Body of pancreas (tissue), 4 donors: Measurements from ENCODE around the gene AFF3. TPM values are rescaled to one million over a fixed set of nuclear protein-coding genes. Genes with fewer than 3 reads are reported as not detected.

Source experiments
- ATAC-seq: fragments of 150-250 bp; one replicate; pipeline ENCODE4 v1.9.1; 2016
- DNase-seq, 4 donors: peaks; one replicate each; pipeline ENCODE4 v3.0.0-alpha.2; 2019
- H3K27ac ChIP-seq, 4 donors: fragments of 200-600 bp; sonication (generic); 1 replicate in 3 of 4; 2 replicates in 1 of 4; pipeline versions ENCODE4 v1.5.1 to v1.6.1; 2016 to 2019; ENCODE audit warnings: mild to moderate bottlenecking in 1 of 4, mixed read lengths in 1 of 4, moderate library complexity in 1 of 4
- H3K27me3 ChIP-seq, 2 donors: fragments of 200-600 bp; sonication (generic); one replicate each; pipeline ENCODE4 v1.6.0; 2016; ENCODE audit warnings: mild to moderate bottlenecking in 1 of 2
- H3K36me3 ChIP-seq, 2 donors: fragments of 200-600 bp; sonication (generic); replicated peaks in 1 of 2; 2 replicates each; pipeline ENCODE4 v1.5.1; 2016; ENCODE audit warnings: low read depth in 2 of 2; ENCODE audit not compliant: insufficient read depth in 1 of 2
- H3K4me1 ChIP-seq: fragments of 200-600 bp; sonication (generic); one replicate; pipeline ENCODE4 v1.6.0; 2016
- H3K4me3 ChIP-seq, 2 donors: fragments of 200-600 bp; sonication (generic); 1 replicate in 1 of 2; 2 replicates in 1 of 2; pipeline ENCODE4 v1.5.1; 2016 to 2019
- H3K9me3 ChIP-seq, 3 donors: fragments of 200-600 bp; sonication (generic); 1 replicate in 2 of 3; 2 replicates in 1 of 3; pipeline ENCODE4 v1.5.1; 2016
- CTCF ChIP-seq, 7 experiments: fragments of 450-650 bp in 4 of 7; fragments of 200-600 bp in 3 of 7; sonication (generic) in 3 of 7; IDR thresholded peaks; one replicate each; pipeline ENCODE4 v1.5.1; 2016 to 2019; ENCODE audit warnings: antibody characterized with exemption in 7 of 7
- POLR2A ChIP-seq, 3 donors: fragments of 450-650 bp; IDR thresholded peaks; one replicate each; pipeline ENCODE4 v1.6.1; 2016; ENCODE audit warnings: antibody characterized with exemption in 3 of 3, mild to moderate bottlenecking in 2 of 3
- WGBS, 2 donors: methylation state at CpG; one replicate each; pipeline ENCODE4 v1.1.5; 2017; 5-methylcytosine and 5-hydroxymethylcytosine counted together
- intact Hi-C: fragments of 100-400 bp; cut with DNase I; formaldehyde crosslinking; loops from one replicate; pipeline ENCODE4 v1.15.1; 2023
- total RNA-seq, 2 donors: library from RNA; depleted of rRNA; stranded (reverse); fragments of >200 nt; gene quantifications; one replicate each; pipeline ENCODE4 v1.1.0, GENCODE V29; 2016

The AFF3 gene
- total RNA-seq, 2 donors from 2014 or later = 0.52 to 0.99 TPM

GRCh38 chr2:100141906-100142305 lies 484 bp downstream of the AFF3 start:
- intact Hi-C loops = no loop called here
- ATAC-seq = no peak
- WGBS, 2 donors = 77 to 80% methylated on average over 3 of the region's 3 CpGs
- no peak overlapping the region for H3K4me3 ChIP-seq
- no peak overlapping the region for H3K27ac ChIP-seq
- H3K27me3 ChIP-seq = no peaks in the 10 kb centered on the region
- H3K36me3 ChIP-seq = no peaks in the 10 kb centered on the region
- no peak for TF ChIP-seq CTCF (IDR thresholded peaks at IDR 0.05)
- no peak for TF ChIP-seq POLR2A (IDR thresholded peaks at IDR 0.05)
- no peaks in the 10 kb centered on the region for H3K9me3 ChIP-seq
- H3K4me1 ChIP-seq = no peaks in the 10 kb centered on the region
- no peak for DNase-seq

GRCh38 chr2:100140582-100140981 lies 1.8 kb downstream of the AFF3 start:
- TF ChIP-seq POLR2A (IDR thresholded peaks at IDR 0.05) (no peak), CTCF (IDR thresholded peaks at IDR 0.05) (no peak)
- 78 to 94% methylated on average over 3 of the region's 3 CpGs for WGBS, 2 donors
- Histone ChIP-seq H3K4me3 (no peak overlapping the region), H3K4me1 (no peaks in the 10 kb centered on the region), H3K36me3 (no peaks in the 10 kb centered on the region), H3K9me3 (no peaks in the 10 kb centered on the region), H3K27ac (no peak overlapping the region), H3K27me3 (no peaks in the 10 kb centered on the region)
- intact Hi-C loops = no loop called here
- ATAC-seq (no peak), DNase-seq (peak in 1 of 4 donors; percentile 17)

- DNase-seq (no peak), ATAC-seq (no peak)
- intact Hi-C loops = no loop called here
- WGBS, 2 donors = 57 to 59% methylated on average over 5 of the region's 5 CpGs
- H3K9me3 ChIP-seq = no peaks in the 10 kb centered on the region
- H3K4me1 ChIP-seq = no peaks in the 10 kb centered on the region
- no peak overlapping the region for H3K4me3 ChIP-seq
- H3K36me3 ChIP-seq = no peaks in the 10 kb centered on the region
- no peaks in the 10 kb centered on the region for H3K27me3 ChIP-seq
- H3K27ac ChIP-seq = no peak overlapping the region
- TF ChIP-seq POLR2A (IDR thresholded peaks at IDR 0.05) (no peak), CTCF (IDR thresholded peaks at IDR 0.05) (no peak)
Observed at GRCh38 chr2:100137866-100138570, 4.4 kb downstream of the AFF3 start.

- Histone ChIP-seq H3K27ac (no peak overlapping the region), H3K4me3 (no peak overlapping the region), H3K36me3 (no peaks in the 10 kb centered on the region), H3K27me3 (no peaks in the 10 kb centered on the region), H3K4me1 (no peaks in the 10 kb centered on the region), H3K9me3 (no peaks in the 10 kb centered on the region)
- 70 to 72% methylated on average over 3 to 5 of the region's 5 CpGs for WGBS, 2 donors
- DNase-seq = no peak
- intact Hi-C loops = no loop called here
- TF ChIP-seq CTCF (IDR thresholded peaks at IDR 0.05) = no peak
- no peak for ATAC-seq
Observed at GRCh38 chr2:100137318-100137717, 5.1 kb downstream of the AFF3 start.

GRCh38 chr2:100136310-100136709 lies 6.1 kb downstream of the AFF3 start:
- no peaks in the 10 kb centered on the region for H3K9me3 ChIP-seq
- H3K27me3 ChIP-seq = no peaks in the 10 kb centered on the region
- 69 to 83% methylated on average over 4 of the region's 4 CpGs for WGBS, 2 donors
- no peak overlapping the region for H3K27ac ChIP-seq
- no peaks in the 10 kb centered on the region for H3K36me3 ChIP-seq
- H3K4me3 ChIP-seq = no peak overlapping the region
- no peaks in the 10 kb centered on the region for H3K4me1 ChIP-seq
- DNase-seq (no peak), ATAC-seq (no peak)
- no peak for TF ChIP-seq CTCF (IDR thresholded peaks at IDR 0.05)
- no peak for TF ChIP-seq POLR2A (IDR thresholded peaks at IDR 0.05)
- intact Hi-C loops = no loop called here
